HCT116 (cell line): ENCODE measurements around the gene SIPA1L3. TPM values are rescaled to one million over a fixed set of nuclear protein-coding genes. Genes with fewer than 3 reads are reported as not detected.

Experiments
- ATAC-seq: fragments of 200-7000 bp; cut with Tn5 transposase; 2 replicates; pipeline ENCODE4 v1.9.1; 2020; ENCODE audit warnings: mild to moderate bottlenecking, moderate library complexity
- BruUV-seq: library from RNA; stranded (reverse); fragments of 400-500 nt; replicated peaks from 2 replicates; lab custom pipeline; 2021; lab: Mats Ljungman, UMichigan
- CTCF ChIA-PET: fragments of 300-600 bp; sonication (Branson Sonifier 250); formaldehyde crosslinking; loops from one replicate; lab custom pipeline; 2021; ENCODE audit warnings: antibody characterized with exemption; lab: Charles Lee
- POLR2A ChIA-PET: fragments of 300-600, 350-600 bp; sonication (Branson Sonifier 250); formaldehyde crosslinking; loops from one replicate; lab custom pipeline; 2021; ENCODE audit warnings: antibody characterized with exemption; lab: Charles Lee
- RAD21 ChIA-PET, 2 experiments: fragments of 300-600 bp; sonication (Branson Sonifier 250); formaldehyde crosslinking; loops; one replicate each; lab custom pipeline; 2023; ENCODE audit warnings: low total read pairs in 2 of 2; ENCODE audit not compliant: uncharacterized antibody in 2 of 2, unreplicated experiment in 2 of 2, low non-redundant PET in 1 of 2; lab: Charles Lee
- DNase-seq: peaks from one replicate; pipeline ENCODE4 v3.0.0-alpha.2; 2010; ENCODE audit warnings: low read depth, low spot score
- H2AFZ ChIP-seq: fragments of 200-600 bp; shearing (Covaris generic), sonication (generic); 2 replicates; pipeline ENCODE4 v1.6.1; 2017; ENCODE audit warnings: low read depth, mixed run types, mixed read lengths, antibody characterized with exemption, low read length; ENCODE audit not compliant: poor library complexity, severe bottlenecking
- H3K27ac ChIP-seq: 2 replicates; pipeline ENCODE4 v1.5.1; 2012; ENCODE audit warnings: low read depth, low read length
- H3K27me3 ChIP-seq: fragments of 200-600 bp; sonication (generic); 2 replicates; pipeline ENCODE4 v1.6.1; 2016; ENCODE audit warnings: mixed run types, low read length, mixed read lengths; ENCODE audit not compliant: insufficient read depth
- H3K36me3 ChIP-seq, 2 experiments: fragments of 200-500 bp in 1 of 2; fragments of 200-600 bp in 1 of 2; sonication (Bioruptor generic) in 1 of 2; sonication (generic) in 1 of 2; 2 replicates each; pipeline versions ENCODE4 v1.5.1 to v1.6.1; 2014 to 2016; ENCODE audit warnings: low read length in 2 of 2, inconsistent platforms in 1 of 2, mixed read lengths in 1 of 2, mixed run types in 1 of 2; ENCODE audit not compliant: insufficient read depth in 2 of 2, control insufficient read depth in 1 of 2
- H3K4me1 ChIP-seq, 2 experiments: fragments of 200-600 bp in 1 of 2; sonication (generic) in 1 of 2; 2 replicates each; pipeline versions ENCODE4 v1.5.1 to v1.6.1; 2012 to 2017; ENCODE audit warnings: low read length in 2 of 2, inconsistent platforms in 1 of 2, mild to moderate bottlenecking in 1 of 2, mixed read lengths in 1 of 2, mixed run types in 1 of 2, moderate library complexity in 1 of 2; ENCODE audit not compliant: insufficient read depth in 2 of 2, control insufficient read depth in 1 of 2
- H3K4me2 ChIP-seq: fragments of 200-600 bp; sonication (generic); 2 replicates; pipeline ENCODE4 v1.6.1; 2017; ENCODE audit warnings: mixed run types, low read length, mixed read lengths
- H3K4me3 ChIP-seq, 2 experiments: fragments of 200-600 bp in 1 of 2; sonication (generic) in 1 of 2; replicated peaks in 1 of 2; 2 replicates each; pipeline ENCODE4 v1.5.1; 2011 to 2016; ENCODE audit warnings: low read length in 2 of 2, control low read depth in 1 of 2, low read depth in 1 of 2, mild to moderate bottlenecking in 1 of 2, mixed read lengths in 1 of 2, mixed run types in 1 of 2
- H3K79me2 ChIP-seq: fragments of 200-600 bp; sonication (generic); 2 replicates; pipeline ENCODE4 v1.6.1; 2017; ENCODE audit warnings: mild to moderate bottlenecking, mixed run types, low read length, moderate library complexity, mixed read lengths; ENCODE audit not compliant: insufficient read depth
- H3K9ac ChIP-seq: fragments of 200-600 bp; sonication (generic); 2 replicates; pipeline ENCODE4 v1.6.1; 2016; ENCODE audit warnings: low read length, mixed read lengths
- H3K9me2 ChIP-seq: fragments of 200-600 bp; sonication (generic), shearing (Covaris generic); 2 replicates; pipeline ENCODE4 v1.6.1; 2017; ENCODE audit warnings: mixed run types, mild to moderate bottlenecking, moderate library complexity; ENCODE audit not compliant: insufficient read depth
- H3K9me3 ChIP-seq, 2 experiments: fragments of 200-500 bp in 1 of 2; fragments of 200-600 bp in 1 of 2; sonication (Bioruptor generic) in 1 of 2; sonication (generic) in 1 of 2; 2 replicates each; pipeline ENCODE4 v1.6.1; 2014 to 2017; ENCODE audit warnings: low read length in 2 of 2, mixed read lengths in 2 of 2, inconsistent platforms in 1 of 2, low read depth in 1 of 2, mild to moderate bottlenecking in 1 of 2, mixed run types in 1 of 2, moderate library complexity in 1 of 2; ENCODE audit not compliant: control insufficient read depth in 1 of 2, insufficient read depth in 1 of 2
- H4K20me1 ChIP-seq: fragments of 200-600 bp; sonication (generic), shearing (Covaris generic); 2 replicates; pipeline ENCODE4 v1.6.1; 2017; ENCODE audit warnings: mixed run types, mild to moderate bottlenecking, moderate library complexity; ENCODE audit not compliant: insufficient read depth
- ELF1 ChIP-seq: IDR thresholded peaks from 2 replicates; pipeline ENCODE4 v1.6.1; 2012; ENCODE audit warnings: low read depth, borderline replicate concordance
- EZH2 ChIP-seq: fragments of 200-600 bp; sonication (generic); IDR thresholded peaks from 2 replicates; pipeline ENCODE4 v1.6.1; 2017; ENCODE audit warnings: antibody characterized with exemption, mixed run types
- FOSL1 ChIP-seq: IDR thresholded peaks from 2 replicates; pipeline ENCODE4 v1.6.1; 2012; ENCODE audit warnings: low read depth
- JUND ChIP-seq: IDR thresholded peaks from 2 replicates; pipeline ENCODE4 v1.6.1; 2012
- RAD21 ChIP-seq: IDR thresholded peaks from 2 replicates; pipeline ENCODE4 v1.6.1; 2012; ENCODE audit warnings: low read depth, mild to moderate bottlenecking
- SP1 ChIP-seq: IDR thresholded peaks from 2 replicates; pipeline ENCODE4 v1.6.1; 2012; ENCODE audit warnings: low read depth
- SRF ChIP-seq: IDR thresholded peaks from 2 replicates; pipeline ENCODE4 v1.6.1; 2012; ENCODE audit warnings: low read depth
- YY1 ChIP-seq: IDR thresholded peaks from 2 replicates; pipeline ENCODE4 v1.6.1; 2011; ENCODE audit warnings: low read length, low read depth, moderate library complexity, mild to moderate bottlenecking; ENCODE audit not compliant: insufficient replicate concordance; ENCODE audit errors: extremely low read depth
- ZNF274 ChIP-seq: fragments of 200-500 bp; sonication (Bioruptor generic); IDR thresholded peaks from 2 replicates; pipeline ENCODE4 v1.6.1; 2014; ENCODE audit warnings: mild to moderate bottlenecking, low read depth, low read length, inconsistent platforms
- intact Hi-C: fragments of 100-400 bp; cut with micrococcal nuclease; formaldehyde crosslinking; loops from 2 replicates; pipeline ENCODE4 v1.10.0; 2022
- total RNA-seq: library from RNA; stranded (reverse); gene quantifications from one replicate; pipeline ENCODE4 v1.2.1, GENCODE V29; 2021; ENCODE audit not compliant: unreplicated experiment
- TF ChIP-seq, protein P1 (sequence below), 3 experiments: fragments of 200-600 bp in 1 of 3; sonication (generic) in 1 of 3; IDR thresholded peaks in 2 of 3; conservative IDR thresholded peaks in 1 of 3; 2 replicates each; pipeline ENCODE4 v1.5.1; 2012 to 2017; ENCODE audit warnings: low read depth in 2 of 3, low read length in 2 of 3, antibody characterized with exemption in 1 of 3, borderline replicate concordance in 1 of 3, control low read depth in 1 of 3, mild to moderate bottlenecking in 1 of 3, mixed read lengths in 1 of 3, mixed run types in 1 of 3, moderate library complexity in 1 of 3; ENCODE audit not compliant: insufficient read depth in 1 of 3
- TF ChIP-seq, protein P2 (sequence below): IDR thresholded peaks from 2 replicates; pipeline ENCODE4 v1.6.1; 2011; ENCODE audit warnings: mild to moderate bottlenecking, low read length, moderate library complexity; ENCODE audit not compliant: insufficient replicate concordance; ENCODE audit errors: extremely low read depth

Gene SIPA1L3
- total RNA-seq, 1 experiment from 2014 or later, result 41.8 TPM

GRCh38 chr19:38197937-38198704 is 291.1 kb downstream of the SIPA1L3 start:
- CTCF ChIA-PET, result no interaction called here
- no peak overlapping the region for H3K27ac ChIP-seq
- H3K4me3 ChIP-seq, result no peak overlapping the region
- no peaks in the 10 kb centered on the region for H4K20me1 ChIP-seq
- no peak overlapping the region for H3K4me2 ChIP-seq
- no peak overlapping the region for H2AFZ ChIP-seq
- no peaks in the 10 kb centered on the region for H3K9me2 ChIP-seq
- peaks cover 0 to 2% of the 10 kb centered on the region in 2 experiments; a peak in 1 of 4 replicates for H3K36me3 ChIP-seq
- no peak for TF ChIP-seq FOSL1
- TF ChIP-seq, protein P1, sequence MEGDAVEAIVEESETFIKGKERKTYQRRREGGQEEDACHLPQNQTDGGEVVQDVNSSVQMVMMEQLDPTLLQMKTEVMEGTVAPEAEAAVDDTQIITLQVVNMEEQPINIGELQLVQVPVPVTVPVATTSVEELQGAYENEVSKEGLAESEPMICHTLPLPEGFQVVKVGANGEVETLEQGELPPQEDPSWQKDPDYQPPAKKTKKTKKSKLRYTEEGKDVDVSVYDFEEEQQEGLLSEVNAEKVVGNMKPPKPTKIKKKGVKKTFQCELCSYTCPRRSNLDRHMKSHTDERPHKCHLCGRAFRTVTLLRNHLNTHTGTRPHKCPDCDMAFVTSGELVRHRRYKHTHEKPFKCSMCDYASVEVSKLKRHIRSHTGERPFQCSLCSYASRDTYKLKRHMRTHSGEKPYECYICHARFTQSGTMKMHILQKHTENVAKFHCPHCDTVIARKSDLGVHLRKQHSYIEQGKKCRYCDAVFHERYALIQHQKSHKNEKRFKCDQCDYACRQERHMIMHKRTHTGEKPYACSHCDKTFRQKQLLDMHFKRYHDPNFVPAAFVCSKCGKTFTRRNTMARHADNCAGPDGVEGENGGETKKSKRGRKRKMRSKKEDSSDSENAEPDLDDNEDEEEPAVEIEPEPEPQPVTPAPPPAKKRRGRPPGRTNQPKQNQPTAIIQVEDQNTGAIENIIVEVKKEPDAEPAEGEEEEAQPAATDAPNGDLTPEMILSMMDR (IDR thresholded peaks at IDR 0.05 in 2 of 3, conservative IDR thresholded peaks at IDR 0.05 in 1 of 3; ENCODE audit: borderline replicate concordance in 1 of 3, insufficient read depth in 1 of 3, low read depth in 2 of 3, low read length in 2 of 3), result no peak
- no peak for TF ChIP-seq ZNF274
- TF ChIP-seq JUND, result no peak
- TF ChIP-seq ELF1, result no peak
- no peak for TF ChIP-seq EZH2
- TF ChIP-seq YY1, result no peak
- TF ChIP-seq, protein P2, sequence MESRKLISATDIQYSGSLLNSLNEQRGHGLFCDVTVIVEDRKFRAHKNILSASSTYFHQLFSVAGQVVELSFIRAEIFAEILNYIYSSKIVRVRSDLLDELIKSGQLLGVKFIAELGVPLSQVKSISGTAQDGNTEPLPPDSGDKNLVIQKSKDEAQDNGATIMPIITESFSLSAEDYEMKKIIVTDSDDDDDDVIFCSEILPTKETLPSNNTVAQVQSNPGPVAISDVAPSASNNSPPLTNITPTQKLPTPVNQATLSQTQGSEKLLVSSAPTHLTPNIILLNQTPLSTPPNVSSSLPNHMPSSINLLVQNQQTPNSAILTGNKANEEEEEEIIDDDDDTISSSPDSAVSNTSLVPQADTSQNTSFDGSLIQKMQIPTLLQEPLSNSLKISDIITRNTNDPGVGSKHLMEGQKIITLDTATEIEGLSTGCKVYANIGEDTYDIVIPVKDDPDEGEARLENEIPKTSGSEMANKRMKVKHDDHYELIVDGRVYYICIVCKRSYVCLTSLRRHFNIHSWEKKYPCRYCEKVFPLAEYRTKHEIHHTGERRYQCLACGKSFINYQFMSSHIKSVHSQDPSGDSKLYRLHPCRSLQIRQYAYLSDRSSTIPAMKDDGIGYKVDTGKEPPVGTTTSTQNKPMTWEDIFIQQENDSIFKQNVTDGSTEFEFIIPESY, result no peak
- no peak for TF ChIP-seq SP1
- TF ChIP-seq RAD21, result no peak
- TF ChIP-seq SRF, result no peak
- no peak overlapping the region for H3K9ac ChIP-seq
- DNase-seq, result no peak
- POLR2A ChIA-PET, result no interaction called here
- H3K4me1 ChIP-seq, result no peaks in the 10 kb centered on the region; a peak in 1 of 4 replicates
- H3K27me3 ChIP-seq, result no peaks in the 10 kb centered on the region
- H3K9me3 ChIP-seq, result no peaks in the 10 kb centered on the region
- no peaks in the 10 kb centered on the region for H3K79me2 ChIP-seq
- intact Hi-C loops, result no loop called here
- ATAC-seq, result no peak; the same call in 1 of the 2 replicates
- RAD21 ChIA-PET, result no interaction called here
- BruUV-seq, result no TSS peak
